GM18951 (cell line): Measurements from ENCODE around the gene ST3GAL4.

Experiments
- POLR2A ChIP-seq: IDR thresholded peaks from 4 replicates; pipeline ENCODE4 v1.6.1; 2011; ENCODE audit warnings: mild to moderate bottlenecking; ENCODE audit not compliant: insufficient read length, insufficient read depth; ENCODE audit errors: extremely low read depth
- in situ Hi-C: fragments of 300-500 bp; cut with MboI; formaldehyde crosslinking; loops from one replicate; pipeline ENCODE4 v1.12.0; 2022; ENCODE audit warnings: low sequenced_read_pairs, mixed read lengths, inconsistent platforms; ENCODE audit not compliant: unreplicated experiment

ST3GAL4 gene

DNA sequence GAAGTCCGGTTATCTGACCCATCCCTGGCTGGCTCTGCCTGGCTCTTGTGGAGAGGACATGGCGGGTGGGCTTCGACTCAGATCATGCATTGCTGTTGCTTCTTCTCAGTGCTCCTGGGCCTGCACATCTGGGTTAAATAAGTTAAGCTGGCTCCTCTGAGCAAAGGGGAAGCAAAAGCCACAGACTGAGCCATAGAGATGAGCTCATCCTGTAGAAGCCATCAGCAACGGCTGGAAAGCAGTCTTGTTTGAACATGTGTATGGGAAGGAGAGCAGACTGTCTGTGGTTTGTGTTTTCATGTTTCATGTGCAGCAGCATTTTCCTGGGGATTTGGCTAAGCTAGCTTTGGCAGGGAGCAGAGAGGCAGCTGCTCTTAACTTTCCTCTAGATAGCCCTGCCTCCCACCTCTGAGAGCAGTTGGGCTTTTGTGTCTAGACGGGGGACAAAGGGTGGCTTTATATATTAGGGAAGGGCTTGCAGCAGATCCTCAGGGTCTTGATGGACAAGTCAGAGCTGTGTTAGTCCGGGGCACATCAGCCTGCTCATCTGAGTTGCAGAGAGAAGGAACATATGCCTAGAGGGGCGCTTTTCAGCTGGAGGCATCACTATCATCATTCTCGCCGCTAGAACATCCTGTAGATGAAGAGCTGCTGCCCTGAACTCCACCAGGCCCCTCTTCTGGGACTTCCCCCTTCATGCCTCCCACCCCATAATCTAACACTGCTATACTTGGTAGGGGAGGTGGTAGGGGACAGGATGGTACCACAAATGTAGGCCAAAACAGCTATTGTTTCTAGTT lies 36.7 kb upstream of the ST3GAL4 start:
- TF ChIP-seq POLR2A = no peak
- in situ Hi-C loops = no loop called here

DNA sequence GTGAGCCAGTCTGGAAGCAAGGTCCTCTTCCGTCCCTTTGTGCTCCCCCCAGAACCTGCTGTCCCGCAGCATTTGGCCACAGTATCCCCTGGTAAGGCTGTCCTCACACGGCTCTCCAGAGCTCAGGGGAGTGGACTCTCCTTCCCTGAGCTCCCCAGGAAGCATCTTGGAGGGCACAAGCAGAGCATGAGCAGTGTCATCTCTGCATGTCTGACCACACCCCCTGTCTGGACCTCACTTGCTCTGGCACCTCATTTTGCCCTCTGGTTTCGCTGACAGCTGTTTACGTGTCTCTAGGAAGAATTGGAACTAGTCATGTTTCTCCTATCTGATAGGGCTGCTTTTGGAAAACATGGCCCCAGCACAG lies 36.1 kb upstream of the ST3GAL4 start:
- TF ChIP-seq POLR2A = no peak
- in situ Hi-C loops = no loop called here

DNA sequence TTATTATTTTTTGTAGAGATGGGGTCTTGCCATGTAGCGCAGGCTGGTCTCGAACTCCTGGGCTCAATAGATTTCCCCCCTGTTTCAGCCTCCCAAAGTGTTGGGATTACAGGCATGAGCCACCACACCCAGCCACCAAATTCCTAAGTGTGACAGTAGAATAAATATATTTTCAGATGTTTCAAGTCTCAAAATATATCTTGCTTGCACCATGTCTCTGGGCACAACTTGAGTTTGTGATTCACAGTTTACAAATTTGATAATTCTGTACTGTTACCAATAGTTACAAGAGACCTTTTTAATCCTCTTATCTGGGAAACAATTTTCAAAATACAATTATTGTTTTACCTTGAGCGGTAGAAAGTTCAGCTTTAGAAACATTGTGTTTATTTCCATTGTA lies 32.5 kb upstream of the ST3GAL4 start:
- TF ChIP-seq POLR2A = no peak
- in situ Hi-C loops = no loop called here

DNA sequence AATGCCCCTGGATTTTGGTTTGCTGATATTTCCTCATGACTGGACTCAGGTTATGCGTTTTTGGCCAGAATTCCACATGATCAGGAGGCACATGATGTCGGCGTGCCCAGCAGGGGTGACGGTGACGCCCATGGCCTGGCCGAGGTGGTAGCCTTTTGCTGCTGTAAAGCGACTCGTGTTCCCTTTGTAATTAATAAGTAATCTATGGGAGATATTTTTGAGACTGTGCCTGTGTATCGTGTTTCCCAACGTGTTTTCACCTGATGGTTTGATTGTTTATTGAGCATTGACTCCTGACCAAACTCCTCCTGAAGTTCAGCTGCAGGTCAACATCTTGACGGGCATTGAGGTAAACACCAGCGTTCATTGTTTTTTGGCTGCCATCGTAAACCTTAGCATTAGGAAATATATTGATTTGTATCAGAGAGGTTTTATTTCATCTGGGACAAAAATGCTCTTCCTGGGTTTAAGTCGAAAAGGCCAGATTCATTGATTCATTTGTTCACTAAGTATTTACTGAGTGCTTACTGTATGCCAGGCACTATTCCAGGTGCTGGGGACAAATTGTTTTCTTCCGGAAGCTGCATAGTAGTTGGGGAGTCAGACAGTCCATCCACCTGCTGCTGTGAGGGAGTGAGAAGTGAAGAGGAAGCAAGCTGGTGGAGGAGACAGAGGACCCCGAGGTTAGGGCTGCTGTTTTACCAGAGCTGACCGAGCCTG lies 28.0 kb upstream of the ST3GAL4 start:
- in situ Hi-C loops = no loop called here
- TF ChIP-seq POLR2A = no peak

DNA sequence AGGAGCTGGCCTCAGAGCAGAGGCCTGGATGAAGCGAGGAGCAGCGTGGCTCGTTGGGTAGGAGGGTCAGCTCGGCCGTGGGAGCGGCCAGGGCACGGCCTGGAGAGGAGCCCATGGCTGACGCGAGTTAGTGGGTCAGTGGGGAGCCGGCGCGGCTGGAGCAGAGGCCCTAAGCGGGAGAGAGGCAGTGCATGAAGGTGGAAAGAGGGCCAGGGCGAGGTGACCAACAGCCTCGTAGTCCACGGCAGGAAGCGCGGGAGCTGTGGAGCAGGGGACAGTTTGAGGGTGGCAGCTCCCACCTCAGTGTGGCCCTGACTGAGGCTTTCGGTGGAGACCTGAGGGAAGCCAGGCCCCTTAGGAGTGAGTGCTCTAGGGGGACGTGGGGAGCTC lies 27.5 kb upstream of the ST3GAL4 start:
- TF ChIP-seq POLR2A = no peak
- in situ Hi-C loops = no loop called here

DNA sequence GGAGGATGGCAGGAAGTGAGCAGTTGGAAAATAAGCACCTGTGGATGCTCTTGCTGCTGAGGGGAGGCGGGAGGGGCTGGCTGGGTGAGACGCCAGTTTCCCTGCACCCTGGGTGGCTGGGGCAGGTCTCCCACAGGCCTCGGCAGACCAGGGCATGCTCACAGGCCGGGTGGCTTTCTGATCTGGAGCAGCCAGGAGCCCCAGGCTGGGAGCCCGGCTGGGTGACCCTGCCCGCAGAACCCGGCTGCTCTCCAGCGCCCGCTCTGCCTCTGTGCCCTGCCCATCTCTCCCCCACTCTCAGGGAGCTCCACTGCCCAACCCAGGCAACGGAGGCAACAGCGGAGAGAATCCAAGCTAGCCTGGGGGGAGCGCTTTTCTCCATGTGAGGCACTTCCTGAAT lies 27.0 kb upstream of the ST3GAL4 start:
- in situ Hi-C loops = no loop called here
- TF ChIP-seq POLR2A = no peak

DNA sequence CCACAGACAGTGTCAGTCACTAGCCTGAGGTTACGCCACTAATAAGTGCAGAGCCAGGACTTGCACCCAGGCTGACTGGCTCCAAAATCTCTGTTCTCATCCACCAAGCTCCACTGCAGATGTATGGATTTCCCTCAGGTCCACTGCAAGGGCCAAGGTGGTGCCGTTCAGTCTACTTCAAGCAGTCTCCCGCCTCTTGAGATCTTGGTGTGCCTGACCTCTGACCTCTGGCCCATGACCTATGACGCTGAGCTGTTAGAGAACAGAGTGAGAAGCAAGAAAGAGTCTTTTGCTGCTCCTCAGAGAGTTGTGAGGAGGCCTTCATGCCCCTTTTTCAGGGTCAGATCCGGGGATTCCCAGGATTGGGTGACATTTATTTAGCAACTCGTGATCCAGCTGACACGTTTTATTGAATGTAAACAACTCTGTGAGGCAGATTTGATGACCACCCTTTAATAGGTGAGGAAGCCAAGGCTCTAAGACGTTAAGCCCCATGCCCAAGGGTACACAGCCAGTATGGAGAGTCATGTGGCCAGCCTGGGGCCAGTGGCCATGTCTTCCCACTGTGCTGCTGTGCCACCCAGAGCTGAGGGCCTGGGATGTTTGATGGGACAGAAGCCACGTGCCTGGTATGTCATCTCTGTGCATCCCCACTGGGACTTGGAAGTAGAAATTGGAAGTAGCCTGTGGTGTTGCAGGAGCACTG lies 26.4 kb upstream of the ST3GAL4 start:
- no peak for TF ChIP-seq POLR2A
- in situ Hi-C loops = no loop called here

DNA sequence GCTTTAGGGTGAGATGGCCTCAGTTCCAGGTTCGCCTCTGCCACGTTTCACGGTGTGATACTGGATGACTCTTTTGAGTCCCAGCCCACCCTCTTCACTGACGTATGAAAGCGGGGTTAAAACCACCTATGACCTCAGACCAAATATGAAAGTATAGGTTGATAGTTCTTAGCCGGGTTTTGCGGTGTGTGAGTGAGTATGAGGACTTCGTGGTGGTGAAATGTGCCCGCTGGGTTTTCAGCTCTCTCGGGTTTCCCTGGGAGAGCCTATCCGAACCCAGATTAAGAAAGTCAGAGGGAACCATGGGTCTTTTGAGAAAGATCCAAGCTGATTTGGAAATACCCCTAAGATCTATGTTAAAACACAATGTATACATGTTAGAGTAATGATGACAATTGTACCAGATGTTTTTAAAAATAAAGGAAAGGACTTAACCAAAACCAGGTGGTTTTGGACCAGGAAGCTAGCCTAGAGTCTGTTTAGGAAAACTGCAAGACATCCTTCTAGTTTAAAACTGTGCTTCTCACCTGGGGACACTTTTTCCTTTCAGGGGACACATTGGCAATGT lies 25.8 kb upstream of the ST3GAL4 start:
- in situ Hi-C loops = no loop called here
- no peak for TF ChIP-seq POLR2A

DNA sequence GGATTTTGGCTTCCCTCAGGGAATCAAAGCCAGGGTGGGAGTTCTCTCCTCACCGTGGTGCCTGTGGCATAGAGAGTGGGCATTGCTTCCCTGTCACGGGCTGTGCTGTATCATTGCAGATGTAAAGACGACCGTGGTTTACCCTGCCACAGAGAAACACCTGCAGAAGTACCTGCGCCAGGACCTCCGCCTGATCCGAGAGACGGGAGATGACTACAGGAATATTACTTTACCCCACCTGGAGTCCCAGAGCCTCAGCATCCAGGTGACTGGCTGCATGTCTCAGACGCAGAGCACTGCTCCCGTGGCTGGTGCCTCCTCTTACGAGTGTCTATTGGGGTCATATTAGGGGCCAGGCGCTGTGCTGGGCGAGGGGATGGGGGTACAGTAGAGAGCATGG lies 24.2 kb upstream of the ST3GAL4 start:
- in situ Hi-C loops = no loop called here
- no peak for TF ChIP-seq POLR2A

DNA sequence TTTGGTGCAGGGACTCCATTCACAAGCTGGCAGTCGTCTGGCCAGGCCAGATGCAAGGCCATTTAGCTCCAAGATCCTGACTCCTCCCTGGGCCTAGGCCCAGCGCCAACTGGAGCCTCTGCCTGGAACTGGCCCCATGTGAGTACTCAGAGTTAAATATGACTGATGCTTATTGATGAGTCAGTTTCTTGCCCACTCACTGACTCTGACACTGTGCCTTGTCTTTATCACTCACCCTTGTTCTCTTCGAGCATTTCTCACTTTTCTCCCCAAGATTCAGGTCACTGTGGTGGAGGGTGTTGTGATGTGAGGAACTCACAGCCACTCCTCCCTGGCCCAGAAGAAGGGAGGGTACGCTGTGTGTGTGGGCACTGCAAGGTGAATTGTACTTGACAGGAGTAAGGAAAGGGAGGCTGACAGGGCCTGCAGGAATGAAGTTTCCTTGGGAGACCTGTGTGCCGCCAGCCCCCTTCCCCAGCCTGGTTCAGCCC lies 23.2 kb upstream of the ST3GAL4 start:
- no peak for TF ChIP-seq POLR2A
- in situ Hi-C loops = no loop called here

DNA sequence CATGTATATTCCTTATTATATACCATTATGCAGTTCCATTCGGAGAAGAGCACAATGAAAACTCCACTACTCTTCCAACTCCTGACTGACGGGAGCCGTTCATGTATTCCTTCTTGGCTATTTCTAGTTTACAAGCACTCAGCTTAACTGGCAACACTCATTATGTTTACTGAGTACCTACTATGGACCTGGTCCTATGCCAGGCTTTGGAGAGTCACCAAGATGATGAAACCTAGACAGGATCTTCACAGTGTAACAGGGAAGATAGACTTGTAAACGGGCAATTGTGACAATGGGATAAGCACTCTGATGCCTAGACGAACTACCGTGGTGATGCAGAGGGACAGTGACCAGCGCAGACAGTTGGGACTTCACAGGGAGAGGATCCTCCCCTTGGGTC lies 22.3 kb upstream of the ST3GAL4 start:
- TF ChIP-seq POLR2A = no peak
- in situ Hi-C loops = no loop called here

DNA sequence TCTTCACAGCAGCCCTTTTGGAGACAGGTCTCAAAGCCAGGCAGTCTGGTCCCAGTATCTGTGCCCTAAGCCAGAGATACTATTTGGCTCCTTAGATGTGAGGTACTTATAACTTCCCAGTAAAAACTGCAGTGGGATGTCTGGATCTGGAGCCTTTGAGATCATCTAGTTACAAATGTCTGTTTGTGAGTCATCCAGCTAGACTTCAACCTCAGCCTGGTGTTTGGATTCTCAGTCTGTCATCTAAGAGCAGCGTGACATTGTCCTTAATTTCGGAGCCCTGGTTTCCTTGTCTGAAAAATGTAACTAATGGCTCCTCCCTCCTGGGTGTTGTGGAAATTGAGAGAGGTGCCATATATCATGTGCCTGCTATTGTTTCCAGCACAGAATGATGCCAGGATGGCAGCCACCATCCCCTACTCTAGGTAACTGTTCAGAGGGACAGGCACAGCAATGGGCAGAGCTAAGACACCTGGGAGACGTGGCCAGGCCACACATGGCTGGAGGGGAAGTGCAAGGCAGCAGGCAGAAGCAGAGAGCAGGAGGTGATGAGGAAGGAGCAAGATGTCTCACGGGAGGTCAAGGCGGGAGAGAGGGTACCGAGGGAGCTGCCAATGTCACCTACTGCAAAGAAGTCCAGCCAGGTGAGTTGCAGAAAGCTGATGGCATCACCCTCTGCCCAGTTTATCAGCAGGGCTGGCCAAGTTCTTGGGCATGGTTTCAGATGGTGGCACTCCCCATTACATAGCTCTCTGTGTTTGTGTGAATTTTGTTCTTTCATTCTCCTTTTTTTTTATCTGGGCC lies 20.6 kb upstream of the ST3GAL4 start:
- no peak for TF ChIP-seq POLR2A
- in situ Hi-C loops = no loop called here

DNA sequence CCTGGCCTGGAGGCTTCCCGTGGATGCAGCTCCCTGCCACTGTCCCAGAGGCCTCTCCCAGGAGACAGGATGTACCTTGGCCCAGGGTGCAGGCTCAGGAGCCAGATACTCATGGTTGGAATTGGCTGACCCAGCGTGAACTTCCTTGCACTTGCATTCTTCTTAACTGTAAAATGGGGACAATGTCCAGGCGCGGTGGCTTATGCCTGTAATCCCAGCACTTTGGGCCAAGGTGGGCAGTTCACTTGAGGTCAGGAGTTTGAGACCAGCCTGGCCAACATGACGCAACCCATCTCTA lies 20.1 kb upstream of the ST3GAL4 start:
- no peak for TF ChIP-seq POLR2A
- in situ Hi-C loops = no loop called here

DNA sequence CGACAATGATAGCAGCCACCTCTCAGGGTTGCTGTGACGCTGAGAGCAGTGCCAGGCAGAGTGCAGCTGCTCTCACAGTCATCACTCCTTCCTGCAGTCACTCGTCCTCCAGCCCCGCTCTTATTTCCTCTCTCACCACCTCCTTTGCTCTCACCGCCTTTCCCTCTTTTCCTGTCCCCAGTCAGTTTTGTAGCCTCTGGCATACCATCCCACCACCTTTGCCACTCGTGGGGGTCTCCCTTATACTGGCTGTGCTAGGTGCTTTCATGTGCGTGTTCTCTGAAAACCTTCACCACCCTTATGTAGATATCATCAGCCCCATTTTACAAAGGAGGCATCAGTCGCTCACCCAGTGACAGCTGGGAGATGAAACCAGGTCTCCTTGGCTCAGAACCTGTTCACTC lies 19.3 kb upstream of the ST3GAL4 start:
- TF ChIP-seq POLR2A = no peak
- in situ Hi-C loops = no loop called here
